HG02588 (cell line): Measurements from ENCODE around the gene TRAPPC14.

Experiments
- ATAC-seq: cut with Tn5 transposase; IDR thresholded peaks from one replicate; pipeline ENCODE4 v1.9.1; 2021; ENCODE audit warnings: mild to moderate bottlenecking, moderate library complexity; ENCODE audit not compliant: unreplicated experiment

The TRAPPC14 gene

GRCh38 chr7:100126931-100127865 lies 31.3 kb downstream of the TRAPPC14 start, which contains the start of gene MBLAC1:
Gene MBLAC1, plus strand, starts transcription at chr7:100126967. Its CDS starts 429 bp downstream, at chr7:100127396.
- peak; percentile 65 for ATAC-seq

- ATAC-seq = peak; percentile 4
Observed at GRCh38 chr7:100126239-100126930, 32.1 kb downstream of the TRAPPC14 start.

- ATAC-seq = no peak
Observed at GRCh38 chr7:100124301-100125230, 34.0 kb downstream of the TRAPPC14 start.

- no peak for ATAC-seq
Observed at GRCh38 chr7:100122568-100122967, 36.0 kb downstream of the TRAPPC14 start.

- ATAC-seq = no peak
Observed at GRCh38 chr7:100122067-100122466, 36.5 kb downstream of the TRAPPC14 start.

GRCh38 chr7:100120733-100121036 lies 37.8 kb downstream of the TRAPPC14 start:
- no peak for ATAC-seq

GRCh38 chr7:100119970-100120732 lies 38.4 kb downstream of the TRAPPC14 start:
- ATAC-seq = peak; percentile 25

- peak; percentile 74 for ATAC-seq
Observed at GRCh38 chr7:100119072-100119969, 39.2 kb downstream of the TRAPPC14 start, which contains the start of the genes CNPY4 and TAF6. Gene CNPY4, plus strand, starts transcription at chr7:100119634. Its CDS starts 111 bp downstream, at chr7:100119745. Gene TAF6, minus strand, starts transcription at chr7:100119358. Its CDS starts 5,149 bp downstream, at chr7:100114209.

- no peak for ATAC-seq
Observed at GRCh38 chr7:100118388-100119071, 40.0 kb downstream of the TRAPPC14 start.

GRCh38 chr7:100115026-100115425 lies 43.5 kb downstream of the TRAPPC14 start:
- ATAC-seq = no peak

GRCh38 chr7:100111914-100112313 lies 46.6 kb downstream of the TRAPPC14 start:
- no peak for ATAC-seq

- ATAC-seq = no peak
Observed at GRCh38 chr7:100111156-100111555, 47.4 kb downstream of the TRAPPC14 start.

- ATAC-seq = no peak
Observed at GRCh38 chr7:100109521-100110163, 48.9 kb downstream of the TRAPPC14 start.

- ATAC-seq = no peak
Observed at GRCh38 chr7:100107890-100108289, 50.6 kb downstream of the TRAPPC14 start.

- no peak for ATAC-seq
Observed at GRCh38 chr7:100107125-100107737, 51.3 kb downstream of the TRAPPC14 start.

- ATAC-seq = no peak
Observed at GRCh38 chr7:100106633-100107032, 51.9 kb downstream of the TRAPPC14 start.

GRCh38 chr7:100105534-100105933 lies 53.0 kb downstream of the TRAPPC14 start:
- ATAC-seq = no peak
